Liver (tissue), 9 donors: ENCODE measurements around the gene ST8SIA6. TPM values are rescaled to one million over a fixed set of nuclear protein-coding genes. Genes with fewer than 3 reads are reported as not detected.

ENCODE experiments used
- DNase-seq: peaks from one replicate; pipeline ENCODE4 v3.0.0-alpha.2; 2017; ENCODE audit warnings: low spot score
- H3K27ac ChIP-seq, 2 donors: one replicate each; pipeline ENCODE4 v1.7.0; 2013; ENCODE audit warnings: inconsistent platforms in 2 of 2, low read length in 2 of 2, control low read depth in 1 of 2, low read depth in 1 of 2, mild to moderate bottlenecking in 1 of 2
- H3K27me3 ChIP-seq, 4 donors: one replicate each; pipeline versions ENCODE4 v1.6.1 to v1.7.0; 2013; ENCODE audit warnings: low read length in 3 of 4, inconsistent platforms in 1 of 4, mild to moderate bottlenecking in 1 of 4, moderate library complexity in 1 of 4; ENCODE audit not compliant: control insufficient read depth in 4 of 4, insufficient read depth in 4 of 4
- H3K36me3 ChIP-seq, 4 donors: one replicate each; pipeline versions ENCODE4 v1.6.1 to v1.7.0; 2013; ENCODE audit warnings: low read length in 3 of 4, mild to moderate bottlenecking in 3 of 4, low read depth in 1 of 4, moderate library complexity in 1 of 4; ENCODE audit not compliant: control insufficient read depth in 4 of 4, insufficient read depth in 3 of 4
- H3K4me1 ChIP-seq, 4 donors: one replicate each; pipeline versions ENCODE4 v1.6.1 to v1.7.0; 2013; ENCODE audit warnings: low read length in 3 of 4, mild to moderate bottlenecking in 3 of 4, moderate library complexity in 1 of 4; ENCODE audit not compliant: control insufficient read depth in 4 of 4, insufficient read depth in 4 of 4
- H3K4me3 ChIP-seq, 3 donors: one replicate each; pipeline versions ENCODE4 v1.6.1 to v1.7.0; 2013; ENCODE audit warnings: low read length in 3 of 3, control low read depth in 1 of 3, low read depth in 1 of 3, mild to moderate bottlenecking in 1 of 3
- H3K9ac ChIP-seq, 2 donors: one replicate each; pipeline ENCODE4 v1.7.0; 2013; ENCODE audit warnings: low read length in 2 of 2, mild to moderate bottlenecking in 2 of 2, moderate library complexity in 2 of 2, control low read depth in 1 of 2, low read depth in 1 of 2
- H3K9me3 ChIP-seq, 4 donors: one replicate each; pipeline versions ENCODE4 v1.6.1 to v1.7.0; 2013; ENCODE audit warnings: low read length in 3 of 4; ENCODE audit not compliant: control insufficient read depth in 4 of 4
- ATF3 ChIP-seq: IDR thresholded peaks from 2 replicates; pipeline ENCODE4 v1.6.1; 2016; ENCODE audit warnings: antibody characterized with exemption
- CTCF ChIP-seq: fragments of 150-350 bp; IDR thresholded peaks from 2 replicates; pipeline ENCODE4 v1.5.1; 2017; ENCODE audit warnings: improper control_type of control experiment, low read depth, low read length; ENCODE audit not compliant: missing input control
- EGR1 ChIP-seq, 2 donors: IDR thresholded peaks; 2 replicates each; pipeline ENCODE4 v1.6.1; 2016 to 2018; ENCODE audit warnings: antibody characterized with exemption in 2 of 2, low read depth in 2 of 2
- FOXA1 ChIP-seq: IDR thresholded peaks from 2 replicates; pipeline ENCODE4 v1.6.1; 2016; ENCODE audit warnings: antibody characterized with exemption
- FOXA2 ChIP-seq: IDR thresholded peaks from 2 replicates; pipeline ENCODE4 v1.6.1; 2016; ENCODE audit warnings: antibody characterized with exemption
- HNF4A ChIP-seq, 2 donors: conservative IDR thresholded peaks; 2 replicates each; pipeline ENCODE4 v1.6.1; 2016; ENCODE audit warnings: antibody characterized with exemption in 2 of 2, mild to moderate bottlenecking in 2 of 2
- JUND ChIP-seq, 2 donors: IDR thresholded peaks; 2 replicates each; pipeline ENCODE4 v1.6.1; 2016; ENCODE audit warnings: antibody characterized with exemption in 2 of 2
- MAX ChIP-seq: IDR thresholded peaks from 2 replicates; pipeline ENCODE4 v1.6.1; 2016; ENCODE audit warnings: antibody characterized with exemption
- NR2F2 ChIP-seq: IDR thresholded peaks from 2 replicates; pipeline ENCODE4 v1.6.1; 2016; ENCODE audit warnings: antibody characterized with exemption
- REST ChIP-seq: IDR thresholded peaks from 2 replicates; pipeline ENCODE4 v1.6.1; 2016; ENCODE audit warnings: antibody characterized with exemption, mild to moderate bottlenecking
- RXRA ChIP-seq, 2 donors: IDR thresholded peaks; 2 replicates each; pipeline ENCODE4 v1.6.1; 2017 to 2018; ENCODE audit warnings: antibody characterized with exemption in 2 of 2, mild to moderate bottlenecking in 1 of 2
- SP1 ChIP-seq: IDR thresholded peaks from 2 replicates; pipeline ENCODE4 v1.6.1; 2018; ENCODE audit warnings: antibody characterized with exemption, mild to moderate bottlenecking
- TAF1 ChIP-seq: conservative IDR thresholded peaks from 2 replicates; pipeline ENCODE4 v1.6.1; 2016; ENCODE audit warnings: antibody characterized with exemption, mild to moderate bottlenecking
- WGBS: extraction: QIAGEN DNeasy Blood & Tissue Kit; methylation state at CpG from one replicate; pipeline ENCODE4 v1.1.7; 2013; 5-methylcytosine and 5-hydroxymethylcytosine counted together
- polyA plus RNA-seq, 2 donors: library from polyadenylated mRNA; stranded (reverse) in 1 of 2; unstranded in 1 of 2; fragments of 200-250 nt in 1 of 2; fragments of >200 nt in 1 of 2; fragmentation: Nextera tagmentation in 1 of 2; extraction: Ambion mirVana in 1 of 2; gene quantifications; one replicate each; pipeline versions ENCODE4 v1.2.1 to v1.2.3, GENCODE V29; 2013 to 2015
- total RNA-seq, 2 donors: library from RNA; depleted of rRNA; stranded (reverse); fragments of >200 nt; gene quantifications; one replicate each; pipeline ENCODE4 v1.2.3, GENCODE V29; 2014
- donor health status: healthy.
- donor health status: healthy.
- donor health status: healthy.
- donor health status: healthy.
- donor health status: healthy.

ST8SIA6 gene
- total and polyA plus RNA-seq, 4 donors, result 0.53 to 5.8 (median 1.0) TPM

GRCh38 chr10:17407047-17407446 is 47.3 kb downstream of the ST8SIA6 start:
- Histone ChIP-seq H3K27me3 (peaks cover 0 to 2% (median 0%) of the 10 kb centered on the region in 4 donors), H3K9ac (no peak overlapping the region), H3K4me3 (no peak overlapping the region), H3K4me1 (no peaks in the 10 kb centered on the region), H3K36me3 (no peaks in the 10 kb centered on the region), H3K9me3 (no peaks in the 10 kb centered on the region), H3K27ac (no peak overlapping the region)
- TF ChIP-seq TAF1 (no peak), REST (no peak), EGR1 (IDR thresholded peaks at IDR 0.05; ENCODE audit: low read depth in 2 of 2) (no peak), MAX (no peak), CTCF (no peak), FOXA2 (no peak), NR2F2 (no peak), SP1 (no peak), JUND (IDR thresholded peaks at IDR 0.05) (no peak)
- no peak for DNase-seq
- 79% methylated on average over 5 of the region's 5 CpGs for WGBS

GRCh38 chr10:17406036-17406834 is 48.2 kb downstream of the ST8SIA6 start:
- TF ChIP-seq HNF4A (conservative IDR thresholded peaks at IDR 0.05) (no peak), TAF1 (no peak), FOXA1 (no peak), EGR1 (IDR thresholded peaks at IDR 0.05; ENCODE audit: low read depth in 2 of 2) (no peak), REST (no peak), ATF3 (no peak), JUND (IDR thresholded peaks at IDR 0.05) (no peak), SP1 (no peak), RXRA (IDR thresholded peaks at IDR 0.05) (no peak)
- DNase-seq, result no peak
- 60% methylated on average over 7 of the region's 7 CpGs for WGBS
- no peak overlapping the region for H3K9ac ChIP-seq
- no peak overlapping the region for H3K4me3 ChIP-seq
- H3K27ac ChIP-seq, result no peak overlapping the region
- no peaks in the 10 kb centered on the region for H3K9me3 ChIP-seq
- no peaks in the 10 kb centered on the region for H3K4me1 ChIP-seq
- peaks cover 0 to 2% (median 0%) of the 10 kb centered on the region in 4 donors for H3K27me3 ChIP-seq
- no peaks in the 10 kb centered on the region for H3K36me3 ChIP-seq
